Lower leg skin (tissue), 3 donors: Measurements from ENCODE around the gene ERCC2.

Experiments
- POLR2A ChIP-seq, 2 donors: fragments of 450-650 bp; IDR thresholded peaks; one replicate each; pipeline ENCODE4 v1.6.1; 2016 to 2017; ENCODE audit warnings: antibody characterized with exemption in 2 of 2, mild to moderate bottlenecking in 1 of 2, moderate library complexity in 1 of 2
- TF ChIP-seq, protein P1 (sequence below), 3 donors: fragments of 450-650 bp; IDR thresholded peaks; one replicate each; pipeline ENCODE4 v1.5.1; 2016; ENCODE audit warnings: antibody characterized with exemption in 3 of 3, mild to moderate bottlenecking in 3 of 3, moderate library complexity in 2 of 3

DNA sequence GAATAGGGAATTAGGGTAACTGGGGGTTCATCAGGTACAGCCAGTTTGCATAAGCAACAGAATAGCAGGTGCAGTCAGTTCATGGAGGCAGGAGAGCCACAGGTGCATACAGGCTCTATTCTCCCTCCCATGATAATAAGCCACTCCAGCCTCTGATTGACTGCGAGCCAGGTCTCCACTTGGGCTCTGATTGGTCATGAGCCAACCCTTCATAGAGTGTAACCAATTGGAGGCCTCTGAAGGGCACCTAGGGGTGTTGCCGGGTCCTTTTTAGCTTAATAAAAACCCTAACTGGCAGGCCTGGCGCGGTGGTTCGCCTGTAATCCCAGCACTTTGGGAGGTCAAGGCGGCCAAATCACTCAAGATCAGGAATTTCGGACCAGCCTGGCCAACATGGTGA lies 39.0 kb downstream of the ERCC2 start:
- TF ChIP-seq, protein P1, sequence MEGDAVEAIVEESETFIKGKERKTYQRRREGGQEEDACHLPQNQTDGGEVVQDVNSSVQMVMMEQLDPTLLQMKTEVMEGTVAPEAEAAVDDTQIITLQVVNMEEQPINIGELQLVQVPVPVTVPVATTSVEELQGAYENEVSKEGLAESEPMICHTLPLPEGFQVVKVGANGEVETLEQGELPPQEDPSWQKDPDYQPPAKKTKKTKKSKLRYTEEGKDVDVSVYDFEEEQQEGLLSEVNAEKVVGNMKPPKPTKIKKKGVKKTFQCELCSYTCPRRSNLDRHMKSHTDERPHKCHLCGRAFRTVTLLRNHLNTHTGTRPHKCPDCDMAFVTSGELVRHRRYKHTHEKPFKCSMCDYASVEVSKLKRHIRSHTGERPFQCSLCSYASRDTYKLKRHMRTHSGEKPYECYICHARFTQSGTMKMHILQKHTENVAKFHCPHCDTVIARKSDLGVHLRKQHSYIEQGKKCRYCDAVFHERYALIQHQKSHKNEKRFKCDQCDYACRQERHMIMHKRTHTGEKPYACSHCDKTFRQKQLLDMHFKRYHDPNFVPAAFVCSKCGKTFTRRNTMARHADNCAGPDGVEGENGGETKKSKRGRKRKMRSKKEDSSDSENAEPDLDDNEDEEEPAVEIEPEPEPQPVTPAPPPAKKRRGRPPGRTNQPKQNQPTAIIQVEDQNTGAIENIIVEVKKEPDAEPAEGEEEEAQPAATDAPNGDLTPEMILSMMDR (IDR thresholded peaks at IDR 0.05) = no peak
- no peak for TF ChIP-seq POLR2A (IDR thresholded peaks at IDR 0.05)
